Measurements from ENCODE around the gene PXMP4.
A peak's percentile ranks its signal among the peaks of the same experiment; 100 is the strongest.

Gene PXMP4

DNA sequence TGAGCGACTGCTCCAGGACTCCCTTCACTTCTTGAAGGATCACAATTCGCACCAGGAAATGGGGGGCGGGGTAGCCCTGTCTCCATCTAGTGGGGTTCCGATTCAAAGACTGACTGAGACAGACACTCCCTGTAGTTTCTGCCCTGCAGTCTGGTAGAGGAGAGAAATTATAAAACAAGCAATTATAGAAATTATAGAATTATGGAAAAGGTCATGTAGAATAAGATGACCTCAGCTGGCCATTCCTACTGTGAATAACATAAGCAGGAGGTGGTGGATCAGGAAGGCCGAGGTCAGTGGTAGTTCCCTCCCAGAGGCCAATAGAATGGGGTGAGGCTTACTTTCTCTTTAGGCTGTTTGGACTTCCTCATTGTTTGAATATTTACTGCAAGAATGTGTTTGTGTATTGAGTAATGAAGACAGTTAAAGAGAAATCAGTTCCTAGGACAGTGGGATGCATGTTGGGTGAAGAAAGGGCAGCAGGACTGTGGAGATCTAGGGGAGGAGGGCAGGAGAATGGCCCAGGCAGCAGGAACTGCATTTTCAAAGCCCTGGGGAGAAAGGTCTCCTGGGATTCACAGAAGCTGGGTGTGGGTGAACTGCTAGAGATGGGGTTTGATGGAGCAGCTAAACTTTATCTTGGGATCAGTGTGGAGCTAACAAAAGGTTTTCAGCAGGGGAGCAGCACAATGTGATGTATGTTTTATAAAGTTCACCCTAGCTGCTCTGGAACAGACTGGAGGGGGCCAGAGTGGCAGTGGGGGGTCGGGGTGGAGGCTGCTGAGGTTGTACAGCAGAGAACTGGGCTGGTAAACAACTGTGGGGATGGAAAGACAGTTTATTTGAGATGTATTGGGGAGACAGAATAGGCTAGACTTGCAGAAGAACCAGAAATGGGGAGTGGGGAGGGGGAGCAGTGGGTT is 13.8 kb upstream of the PXMP4 start:
- no peak overlapping the region for H3K4me3 ChIP-seq (ENCODE audit: control insufficient read depth, low read depth, low read length)
- DNase-seq (ENCODE audit: low read depth) = peak; percentile 72
- TF ChIP-seq, protein P1, sequence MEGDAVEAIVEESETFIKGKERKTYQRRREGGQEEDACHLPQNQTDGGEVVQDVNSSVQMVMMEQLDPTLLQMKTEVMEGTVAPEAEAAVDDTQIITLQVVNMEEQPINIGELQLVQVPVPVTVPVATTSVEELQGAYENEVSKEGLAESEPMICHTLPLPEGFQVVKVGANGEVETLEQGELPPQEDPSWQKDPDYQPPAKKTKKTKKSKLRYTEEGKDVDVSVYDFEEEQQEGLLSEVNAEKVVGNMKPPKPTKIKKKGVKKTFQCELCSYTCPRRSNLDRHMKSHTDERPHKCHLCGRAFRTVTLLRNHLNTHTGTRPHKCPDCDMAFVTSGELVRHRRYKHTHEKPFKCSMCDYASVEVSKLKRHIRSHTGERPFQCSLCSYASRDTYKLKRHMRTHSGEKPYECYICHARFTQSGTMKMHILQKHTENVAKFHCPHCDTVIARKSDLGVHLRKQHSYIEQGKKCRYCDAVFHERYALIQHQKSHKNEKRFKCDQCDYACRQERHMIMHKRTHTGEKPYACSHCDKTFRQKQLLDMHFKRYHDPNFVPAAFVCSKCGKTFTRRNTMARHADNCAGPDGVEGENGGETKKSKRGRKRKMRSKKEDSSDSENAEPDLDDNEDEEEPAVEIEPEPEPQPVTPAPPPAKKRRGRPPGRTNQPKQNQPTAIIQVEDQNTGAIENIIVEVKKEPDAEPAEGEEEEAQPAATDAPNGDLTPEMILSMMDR (conservative IDR thresholded peaks at IDR 0.05; ENCODE audit: control insufficient read depth, insufficient read depth, low read depth, low read length) = no peak

DNA sequence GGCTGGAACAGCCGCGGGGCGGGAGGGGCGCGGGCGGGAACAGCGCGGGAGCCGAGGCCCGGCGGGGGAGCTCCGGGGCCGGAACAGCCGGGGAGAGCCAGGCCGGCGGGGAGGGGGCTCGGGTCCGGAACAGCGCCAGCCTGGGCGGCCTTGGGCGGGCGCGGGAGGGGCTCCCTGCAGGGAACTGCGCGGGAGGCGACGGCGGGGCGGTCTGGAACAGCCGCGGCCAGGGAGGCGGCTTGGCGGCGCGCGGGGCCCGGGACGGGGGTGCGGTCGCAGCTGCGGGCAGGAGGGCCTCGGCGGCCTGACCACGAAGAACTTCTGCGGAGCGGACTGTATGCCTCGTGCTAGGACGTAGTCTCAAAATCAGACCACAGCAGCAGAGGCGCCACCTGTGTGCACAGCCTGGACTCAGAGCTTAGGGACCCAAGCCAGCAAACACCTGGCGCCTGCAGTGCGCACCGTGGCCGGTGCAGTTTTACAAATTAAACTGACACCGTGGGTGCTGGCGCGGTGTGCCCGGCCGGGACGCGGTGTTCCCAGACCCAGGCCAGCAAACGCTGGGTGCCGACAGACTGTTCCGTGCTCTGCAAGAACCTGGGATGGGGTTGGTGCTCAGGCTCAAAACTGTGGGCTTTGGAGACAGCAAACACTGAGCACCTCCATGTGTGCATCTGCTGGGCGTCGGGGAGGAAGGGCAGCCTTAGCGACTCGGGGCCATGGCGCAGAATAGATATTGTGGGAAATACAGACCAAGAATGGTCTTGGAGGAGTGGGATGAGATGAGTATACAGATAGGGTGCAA is 12.3 kb upstream of the PXMP4 start:
- TF ChIP-seq, protein P1 (conservative IDR thresholded peaks at IDR 0.05; ENCODE audit: control insufficient read depth, insufficient read depth, low read depth, low read length) = no peak
- DNase-seq (ENCODE audit: low read depth) = peak; percentile 73
- peak overlapping the region; percentile 61 for H3K4me3 ChIP-seq (ENCODE audit: control insufficient read depth, low read depth, low read length)

DNA sequence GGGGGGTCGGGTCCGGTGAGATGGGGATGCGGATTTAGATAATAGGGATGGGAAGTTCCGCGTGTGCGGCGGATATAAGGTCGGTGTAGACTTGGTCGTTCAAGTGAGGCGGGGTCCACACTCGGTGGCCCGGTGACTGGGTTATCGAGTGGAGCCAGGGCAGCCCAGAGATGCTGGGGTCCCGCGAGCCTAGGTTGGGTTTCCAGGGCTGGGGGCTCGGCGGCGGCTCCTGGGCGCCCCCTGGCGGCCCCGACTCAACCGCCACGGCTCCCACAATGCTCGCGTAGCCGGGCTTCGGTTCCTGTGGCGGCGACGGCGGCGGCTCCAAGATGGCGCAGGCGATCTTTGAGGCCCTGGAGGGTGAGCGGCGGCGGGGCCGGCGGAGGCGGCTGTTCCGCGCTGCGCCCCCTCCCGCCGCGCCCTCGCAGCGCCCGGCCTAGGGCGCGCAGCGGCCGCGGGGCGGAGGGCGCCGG is 11.6 kb upstream of the PXMP4 start, which contains the start of gene ZNF341:
TSS of gene ZNF341 (plus strand) at position 304 of the 473 bp plus-strand sequence. CDS start at position 330, 26 bp downstream.
- TF ChIP-seq, protein P1 (conservative IDR thresholded peaks at IDR 0.05; ENCODE audit: control insufficient read depth, insufficient read depth, low read depth, low read length) = peak; percentile 45
- peak within 1 kb of the TSS; percentile 62 for H3K4me3 ChIP-seq (ENCODE audit: control insufficient read depth, low read depth, low read length)
- DNase-seq (ENCODE audit: low read depth) = no peak

DNA sequence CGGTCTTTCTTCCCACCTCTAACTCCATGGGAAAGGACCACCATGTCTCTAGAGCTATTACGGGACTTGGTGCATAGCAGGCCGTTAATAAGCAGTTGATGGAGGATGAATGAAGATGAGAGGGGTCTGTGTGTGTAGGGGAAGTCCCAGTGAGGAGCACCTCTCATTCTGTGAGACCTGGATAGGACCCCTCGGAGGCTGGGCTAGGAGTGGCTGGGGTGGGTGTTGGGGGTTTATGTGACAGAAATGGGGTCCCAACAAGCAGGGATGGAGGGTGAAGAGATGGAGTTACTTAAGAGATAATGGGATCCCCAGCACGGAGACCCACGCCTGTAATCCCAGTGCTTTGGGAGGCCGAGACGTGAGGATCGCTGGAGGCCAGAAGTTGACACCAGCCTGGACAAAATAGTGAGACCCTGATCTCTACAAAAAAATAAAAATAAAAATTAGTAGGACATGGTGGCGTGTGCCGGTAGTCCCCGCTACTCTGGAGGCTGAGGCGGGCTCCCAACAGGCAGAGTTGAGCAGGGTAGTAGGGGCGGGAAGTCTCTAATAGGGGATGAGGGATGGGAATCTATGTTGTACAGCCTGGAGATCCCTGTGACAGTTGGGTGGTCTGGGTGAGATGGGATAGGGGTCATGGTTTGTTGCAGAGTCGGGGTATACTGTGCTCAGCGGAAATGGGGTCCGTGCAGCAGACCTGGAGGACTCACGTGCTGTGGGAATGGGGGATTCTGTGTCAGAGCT is 11.0 kb upstream of the PXMP4 start:
- H3K4me3 ChIP-seq (ENCODE audit: control insufficient read depth, low read depth, low read length) = peak overlapping the region; percentile 62
- TF ChIP-seq, protein P1 (conservative IDR thresholded peaks at IDR 0.05; ENCODE audit: control insufficient read depth, insufficient read depth, low read depth, low read length) = no peak
- no peak for DNase-seq (ENCODE audit: low read depth)

DNA sequence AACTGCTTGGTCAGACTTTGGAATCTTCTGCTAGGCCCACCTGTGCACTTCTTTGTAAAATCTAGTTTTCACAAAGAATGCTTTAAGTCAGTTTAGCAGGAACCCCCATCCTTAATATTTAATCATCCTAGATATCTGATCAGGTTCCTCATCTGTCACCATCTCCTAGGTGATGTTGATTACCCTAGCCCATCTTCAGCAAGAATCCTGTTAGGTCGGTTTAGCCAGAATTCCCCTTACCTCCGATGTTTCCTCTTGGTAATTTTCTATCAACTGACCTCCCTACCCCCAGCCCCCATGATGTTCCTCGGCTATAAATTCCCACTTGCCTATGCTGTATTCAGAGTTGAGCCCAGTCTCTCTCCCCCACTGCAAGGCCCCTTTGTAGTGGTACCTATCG is 9.0 kb upstream of the PXMP4 start:
- DNase-seq (ENCODE audit: low read depth) = no peak
- H3K4me3 ChIP-seq (ENCODE audit: control insufficient read depth, low read depth, low read length) = no peak overlapping the region
- TF ChIP-seq, protein P1 (conservative IDR thresholded peaks at IDR 0.05; ENCODE audit: control insufficient read depth, insufficient read depth, low read depth, low read length) = no peak

DNA sequence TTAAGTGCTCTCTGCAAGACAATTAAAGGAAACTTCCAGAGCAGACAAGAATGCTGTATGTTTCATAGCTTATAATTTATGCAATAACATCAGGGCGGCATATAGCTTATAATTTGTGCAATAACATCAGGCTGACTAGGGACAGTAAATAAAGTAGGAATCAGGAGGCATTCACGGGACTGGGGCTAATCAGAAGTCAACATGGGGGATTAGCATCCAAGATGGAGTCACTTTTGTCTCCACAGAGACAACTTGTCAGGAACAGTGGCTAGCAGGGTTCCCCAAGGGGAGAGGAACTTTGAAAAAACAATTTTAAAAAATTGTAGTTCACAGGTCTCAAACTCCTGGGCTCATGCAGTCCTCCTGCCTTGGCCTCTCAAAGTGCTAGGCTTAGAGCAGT is 8.4 kb upstream of the PXMP4 start:
- no peak overlapping the region for H3K4me3 ChIP-seq (ENCODE audit: control insufficient read depth, low read depth, low read length)
- TF ChIP-seq, protein P1 (conservative IDR thresholded peaks at IDR 0.05; ENCODE audit: control insufficient read depth, insufficient read depth, low read depth, low read length) = no peak
- no peak for DNase-seq (ENCODE audit: low read depth)
